ENCODE measurements around the gene MAOB. TPM values are rescaled to one million over a fixed set of nuclear protein-coding genes. Genes with fewer than 3 reads are reported as not detected.

MAOB gene
- total and polyA plus RNA-seq, 2 donors (not counting 1 experiment from before 2014, with no cell fraction given), result not detected

DNA sequence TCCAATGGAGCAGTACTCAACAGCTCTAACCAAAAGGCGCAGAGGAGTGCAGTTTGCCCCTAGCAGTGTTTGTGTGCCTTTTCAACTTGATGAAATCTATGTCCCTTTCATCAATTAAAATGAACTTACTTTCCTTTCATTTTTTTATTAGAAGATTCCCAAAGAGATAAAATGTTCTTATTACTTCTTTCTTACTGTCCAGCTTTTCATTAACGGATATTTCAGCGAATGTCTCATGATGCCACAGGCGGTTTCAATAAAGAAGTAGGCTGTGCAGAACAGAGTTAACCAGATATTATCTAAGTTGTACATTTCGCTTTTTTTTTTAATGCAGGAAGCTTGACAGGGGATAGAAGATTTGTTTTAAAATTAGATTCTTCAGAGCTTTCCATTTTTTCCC lies 3.4 kb upstream of the MAOB start:
- Histone ChIP-seq H3K9ac (ENCODE audit: low read length) (no peak overlapping the region), H3K4me1 (ENCODE audit: control insufficient read depth in 2 of 2, insufficient read depth in 2 of 2, low read length in 2 of 2) (no peaks in the 10 kb centered on the region), H2AFZ (ENCODE audit: insufficient read depth, low read depth, low read length, poor library complexity, severe bottlenecking) (no peak overlapping the region), H3K4me3 (ENCODE audit: control extremely low read depth in 1 of 5, extremely low read depth in 1 of 5, insufficient read depth in 1 of 5, low read depth in 2 of 5, low read length in 4 of 5) (no peak overlapping the region), H3K4me2 (replicated peaks; ENCODE audit: low read depth, low read length, poor library complexity, severe bottlenecking) (no peak overlapping the region), H4K20me1 (ENCODE audit: control insufficient read depth, insufficient read depth, low read length, poor library complexity, severe bottlenecking) (no peaks in the 10 kb centered on the region), H3K79me2 (ENCODE audit: control insufficient read depth, insufficient read depth, low read length) (no peaks in the 10 kb centered on the region), H3K27me3 (replicated peaks in 1 of 4; ENCODE audit: control extremely low read depth in 1 of 4, control insufficient read depth in 3 of 4, insufficient read depth in 4 of 4, low read length in 3 of 4) (peaks cover 0 to 9% (median 0%) of the 10 kb centered on the region in 4 experiments), H3K36me3 (replicated peaks in 1 of 2; ENCODE audit: control extremely low read depth in 1 of 2, control insufficient read depth in 1 of 2, extremely low read depth in 1 of 2, insufficient read depth in 2 of 2, low read length in 1 of 2) (no peaks in the 10 kb centered on the region), H3K27ac (ENCODE audit: low read length in 2 of 2) (no peak overlapping the region), H3K9me3 (ENCODE audit: control extremely low read depth in 1 of 3, control insufficient read depth in 2 of 3, insufficient read depth in 1 of 3, low read length in 2 of 3) (no peaks in the 10 kb centered on the region)
- no peaks in the 10 kb centered on the region for H3K4me1 Mint-ChIP-seq
- no peak overlapping the region for H3K27ac Mint-ChIP-seq
- ChIA-PET POLR2A (no interaction called here), CTCF (interaction anchor here (0.5 kb wide), 1 partner anchor 45 kb away, joined by 3 read pairs; no protein-coding TSS in a partner anchor)
- WGBS (ENCODE audit: insufficient coverage), result no CpG with 5 or more reads among the region's 5 CpGs
- TF ChIP-seq, protein P1, sequence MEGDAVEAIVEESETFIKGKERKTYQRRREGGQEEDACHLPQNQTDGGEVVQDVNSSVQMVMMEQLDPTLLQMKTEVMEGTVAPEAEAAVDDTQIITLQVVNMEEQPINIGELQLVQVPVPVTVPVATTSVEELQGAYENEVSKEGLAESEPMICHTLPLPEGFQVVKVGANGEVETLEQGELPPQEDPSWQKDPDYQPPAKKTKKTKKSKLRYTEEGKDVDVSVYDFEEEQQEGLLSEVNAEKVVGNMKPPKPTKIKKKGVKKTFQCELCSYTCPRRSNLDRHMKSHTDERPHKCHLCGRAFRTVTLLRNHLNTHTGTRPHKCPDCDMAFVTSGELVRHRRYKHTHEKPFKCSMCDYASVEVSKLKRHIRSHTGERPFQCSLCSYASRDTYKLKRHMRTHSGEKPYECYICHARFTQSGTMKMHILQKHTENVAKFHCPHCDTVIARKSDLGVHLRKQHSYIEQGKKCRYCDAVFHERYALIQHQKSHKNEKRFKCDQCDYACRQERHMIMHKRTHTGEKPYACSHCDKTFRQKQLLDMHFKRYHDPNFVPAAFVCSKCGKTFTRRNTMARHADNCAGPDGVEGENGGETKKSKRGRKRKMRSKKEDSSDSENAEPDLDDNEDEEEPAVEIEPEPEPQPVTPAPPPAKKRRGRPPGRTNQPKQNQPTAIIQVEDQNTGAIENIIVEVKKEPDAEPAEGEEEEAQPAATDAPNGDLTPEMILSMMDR (IDR thresholded peaks at IDR 0.05), result no peak
- TF ChIP-seq EZH2 (IDR thresholded peaks at IDR 0.05; ENCODE audit: borderline replicate concordance, insufficient read depth, low read depth, low read length, poor library complexity, severe bottlenecking), result no peak
- intact Hi-C loops (cut with micrococcal nuclease), result no loop called here
- peaks cover 19% of the 10 kb centered on the region for H3K27me3 Mint-ChIP-seq
- no peak for DNase-seq
- H3K9me3 Mint-ChIP-seq (ENCODE audit: insufficient read depth), result peaks cover 3% of the 10 kb centered on the region
- H3K4me3 Mint-ChIP-seq, result no peak overlapping the region
- no peak for ATAC-seq (ENCODE audit: low read depth)

DNA sequence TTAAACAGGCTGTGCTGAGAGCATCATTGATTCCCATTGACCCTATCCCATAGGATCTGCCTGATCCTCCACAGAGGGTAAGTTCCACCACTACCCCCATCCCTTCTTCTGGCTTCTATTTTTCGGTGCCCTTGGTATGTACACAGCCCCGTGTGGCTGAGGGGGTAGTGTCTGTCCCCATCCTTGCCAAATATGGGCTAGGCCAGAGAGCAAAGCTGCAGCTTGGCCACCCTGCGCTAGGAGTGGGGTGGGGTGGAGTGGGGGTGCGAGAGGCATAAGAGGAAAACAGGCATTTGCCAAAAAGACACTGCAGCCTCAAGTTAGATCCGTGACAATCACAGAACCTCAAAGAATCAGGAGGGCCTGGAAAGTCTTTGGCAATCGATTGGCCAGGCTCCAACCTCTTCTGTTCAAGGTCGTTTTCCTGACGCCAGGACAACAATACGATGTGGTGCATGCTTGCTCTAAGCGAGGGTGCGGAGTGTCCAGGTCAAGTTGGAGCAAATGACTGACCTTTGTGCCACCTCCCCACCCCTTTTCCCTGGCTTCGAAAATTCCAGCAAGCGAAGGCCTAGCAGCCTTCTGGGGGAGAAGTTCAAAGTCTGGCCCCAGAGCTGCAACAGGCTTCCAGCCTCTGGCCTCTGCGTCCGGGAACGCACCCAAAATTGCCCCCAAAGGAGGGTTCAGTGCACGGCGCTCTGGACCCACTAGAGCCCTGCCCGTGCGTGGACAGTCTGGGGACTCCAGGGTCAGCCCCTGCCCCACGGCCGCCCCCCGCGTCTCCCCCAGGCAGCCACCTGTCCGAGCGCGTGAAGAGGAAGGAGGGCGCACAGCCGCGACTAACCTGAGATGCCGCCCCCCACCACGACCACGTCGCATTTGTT lies 598 bp downstream of the MAOB start:
- Histone ChIP-seq H4K20me1 (ENCODE audit: control insufficient read depth, insufficient read depth, low read length, poor library complexity, severe bottlenecking) (no peaks in the 10 kb centered on the region), H3K4me1 (ENCODE audit: control insufficient read depth in 2 of 2, insufficient read depth in 2 of 2, low read length in 2 of 2) (peaks cover 3 to 6% of the 10 kb centered on the region in 2 donors), H3K79me2 (ENCODE audit: control insufficient read depth, insufficient read depth, low read length) (no peaks in the 10 kb centered on the region), H3K36me3 (replicated peaks in 1 of 2; ENCODE audit: control extremely low read depth in 1 of 2, control insufficient read depth in 1 of 2, extremely low read depth in 1 of 2, insufficient read depth in 2 of 2, low read length in 1 of 2) (no peaks in the 10 kb centered on the region), H3K4me2 (replicated peaks; ENCODE audit: low read depth, low read length, poor library complexity, severe bottlenecking) (peak overlapping the region; percentile 33), H3K27ac (ENCODE audit: low read length in 2 of 2) (no peak overlapping the region), H3K9ac (ENCODE audit: low read length) (no peak overlapping the region), H3K9me3 (ENCODE audit: control extremely low read depth in 1 of 3, control insufficient read depth in 2 of 3, insufficient read depth in 1 of 3, low read length in 2 of 3) (no peaks in the 10 kb centered on the region), H3K4me3 (ENCODE audit: control extremely low read depth in 1 of 5, extremely low read depth in 1 of 5, insufficient read depth in 1 of 5, low read depth in 2 of 5, low read length in 4 of 5) (no peak overlapping the region), H2AFZ (ENCODE audit: insufficient read depth, low read depth, low read length, poor library complexity, severe bottlenecking) (no peak overlapping the region), H3K27me3 (replicated peaks in 1 of 4; ENCODE audit: control extremely low read depth in 1 of 4, control insufficient read depth in 3 of 4, insufficient read depth in 4 of 4, low read length in 3 of 4) (peaks cover 0 to 11% (median 1%) of the 10 kb centered on the region in 4 experiments)
- ChIA-PET POLR2A (no interaction called here), CTCF (no interaction called here)
- no peaks in the 10 kb centered on the region for H3K9me3 Mint-ChIP-seq (ENCODE audit: insufficient read depth)
- H3K27me3 Mint-ChIP-seq, result peaks cover 27% of the 10 kb centered on the region
- ATAC-seq (ENCODE audit: low read depth), result no peak
- intact Hi-C loops (cut with micrococcal nuclease), result no loop called here
- no peak for TF ChIP-seq EZH2 (IDR thresholded peaks at IDR 0.05; ENCODE audit: borderline replicate concordance, insufficient read depth, low read depth, low read length, poor library complexity, severe bottlenecking)
- TF ChIP-seq, protein P1 (IDR thresholded peaks at IDR 0.05), result no peak
- peaks cover 2% of the 10 kb centered on the region for H3K4me1 Mint-ChIP-seq
- WGBS (ENCODE audit: insufficient coverage), result 52% methylated on average over 23 of the region's 34 CpGs
- no peak overlapping the region for H3K4me3 Mint-ChIP-seq
- H3K27ac Mint-ChIP-seq, result no peak overlapping the region
- DNase-seq, result no peak

Data from B cell (primary cell).